ENCODE data around the gene SCP2.

GRCh38 chr1:52880206-52880605, 46.9 kb upstream of the SCP2 start:
- TF ChIP-seq CTCF (conservative IDR thresholded peaks at IDR 0.05; ENCODE audit: low read depth, low read length) (no peak), EZH2 (IDR thresholded peaks at IDR 0.05; ENCODE audit: borderline replicate concordance, low read depth, low read length, poor library complexity, severe bottlenecking) (no peak)

Data from A673 (cell line).